ENCODE data around the gene SUSD3.

DNA sequence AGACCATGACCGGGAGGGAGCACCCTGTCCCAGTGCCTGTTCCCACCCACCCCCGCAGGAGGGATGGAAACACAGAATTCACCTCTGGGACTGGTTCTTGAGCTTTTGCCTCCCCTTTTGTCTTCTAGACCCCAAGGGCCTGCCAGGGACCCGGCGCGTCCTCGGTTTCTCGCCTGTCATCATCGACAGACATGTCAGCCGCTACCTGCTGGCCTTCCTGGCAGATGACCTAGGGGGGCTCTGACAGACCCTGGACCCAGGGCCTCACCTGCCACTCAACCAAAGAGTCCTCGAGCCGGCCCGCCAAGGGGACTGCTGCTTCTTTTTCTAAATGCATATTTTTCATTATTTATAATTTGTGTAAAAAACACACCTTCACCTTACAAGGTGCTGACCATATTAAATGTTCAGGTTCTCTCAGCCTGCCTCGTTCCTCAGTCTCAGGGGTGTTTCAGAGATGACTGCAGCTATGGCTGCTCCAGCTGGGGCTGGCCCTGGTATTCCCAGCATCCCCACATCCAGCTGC, 54.4 kb downstream of the SUSD3 start:
- TF ChIP-seq, protein P1, sequence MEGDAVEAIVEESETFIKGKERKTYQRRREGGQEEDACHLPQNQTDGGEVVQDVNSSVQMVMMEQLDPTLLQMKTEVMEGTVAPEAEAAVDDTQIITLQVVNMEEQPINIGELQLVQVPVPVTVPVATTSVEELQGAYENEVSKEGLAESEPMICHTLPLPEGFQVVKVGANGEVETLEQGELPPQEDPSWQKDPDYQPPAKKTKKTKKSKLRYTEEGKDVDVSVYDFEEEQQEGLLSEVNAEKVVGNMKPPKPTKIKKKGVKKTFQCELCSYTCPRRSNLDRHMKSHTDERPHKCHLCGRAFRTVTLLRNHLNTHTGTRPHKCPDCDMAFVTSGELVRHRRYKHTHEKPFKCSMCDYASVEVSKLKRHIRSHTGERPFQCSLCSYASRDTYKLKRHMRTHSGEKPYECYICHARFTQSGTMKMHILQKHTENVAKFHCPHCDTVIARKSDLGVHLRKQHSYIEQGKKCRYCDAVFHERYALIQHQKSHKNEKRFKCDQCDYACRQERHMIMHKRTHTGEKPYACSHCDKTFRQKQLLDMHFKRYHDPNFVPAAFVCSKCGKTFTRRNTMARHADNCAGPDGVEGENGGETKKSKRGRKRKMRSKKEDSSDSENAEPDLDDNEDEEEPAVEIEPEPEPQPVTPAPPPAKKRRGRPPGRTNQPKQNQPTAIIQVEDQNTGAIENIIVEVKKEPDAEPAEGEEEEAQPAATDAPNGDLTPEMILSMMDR (IDR thresholded peaks at IDR 0.05) = no peak
- no peak for TF ChIP-seq POLR2AphosphoS5 (IDR thresholded peaks at IDR 0.05)
- TF ChIP-seq POLR2A (IDR thresholded peaks at IDR 0.05) = no peak
- no peak for TF ChIP-seq EP300 (IDR thresholded peaks at IDR 0.05)
